Measurements from ENCODE around the gene MAGI2.

DNA sequence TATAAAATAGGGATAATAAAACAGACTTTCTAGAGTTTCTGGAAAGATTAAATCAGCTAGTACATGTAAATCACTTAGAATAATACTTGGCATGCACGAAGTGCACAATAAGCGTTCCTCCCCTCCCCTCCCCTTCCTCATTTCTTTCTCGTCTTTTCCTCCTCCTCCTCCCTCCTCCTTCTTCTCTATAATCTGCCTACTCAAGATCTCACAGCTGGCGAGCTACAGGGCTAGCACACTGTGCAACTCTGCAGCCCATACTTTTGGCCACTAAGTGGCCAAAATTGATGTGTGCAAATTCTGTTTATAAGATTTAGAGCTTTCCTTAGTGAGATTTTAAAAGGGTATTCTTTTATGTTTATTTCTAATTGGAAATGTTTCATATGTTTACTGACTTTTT, 1089.6 kb downstream of the MAGI2 start:
- TF ChIP-seq, protein P1, sequence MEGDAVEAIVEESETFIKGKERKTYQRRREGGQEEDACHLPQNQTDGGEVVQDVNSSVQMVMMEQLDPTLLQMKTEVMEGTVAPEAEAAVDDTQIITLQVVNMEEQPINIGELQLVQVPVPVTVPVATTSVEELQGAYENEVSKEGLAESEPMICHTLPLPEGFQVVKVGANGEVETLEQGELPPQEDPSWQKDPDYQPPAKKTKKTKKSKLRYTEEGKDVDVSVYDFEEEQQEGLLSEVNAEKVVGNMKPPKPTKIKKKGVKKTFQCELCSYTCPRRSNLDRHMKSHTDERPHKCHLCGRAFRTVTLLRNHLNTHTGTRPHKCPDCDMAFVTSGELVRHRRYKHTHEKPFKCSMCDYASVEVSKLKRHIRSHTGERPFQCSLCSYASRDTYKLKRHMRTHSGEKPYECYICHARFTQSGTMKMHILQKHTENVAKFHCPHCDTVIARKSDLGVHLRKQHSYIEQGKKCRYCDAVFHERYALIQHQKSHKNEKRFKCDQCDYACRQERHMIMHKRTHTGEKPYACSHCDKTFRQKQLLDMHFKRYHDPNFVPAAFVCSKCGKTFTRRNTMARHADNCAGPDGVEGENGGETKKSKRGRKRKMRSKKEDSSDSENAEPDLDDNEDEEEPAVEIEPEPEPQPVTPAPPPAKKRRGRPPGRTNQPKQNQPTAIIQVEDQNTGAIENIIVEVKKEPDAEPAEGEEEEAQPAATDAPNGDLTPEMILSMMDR (IDR thresholded peaks at IDR 0.05; ENCODE audit: low read depth, low read length, poor library complexity, severe bottlenecking), result no peak
- TF ChIP-seq EZH2phosphoT487 (IDR thresholded peaks at IDR 0.05; ENCODE audit: borderline replicate concordance, low read length), result no peak
